GM19372 (cell line): ENCODE data around the gene CLCA1.

ENCODE experiments used
- ATAC-seq: cut with Tn5 transposase; IDR thresholded peaks from one replicate; pipeline ENCODE4 v1.9.1; 2021; ENCODE audit warnings: mild to moderate bottlenecking, low read depth, moderate library complexity; ENCODE audit not compliant: unreplicated experiment

Gene CLCA1

DNA sequence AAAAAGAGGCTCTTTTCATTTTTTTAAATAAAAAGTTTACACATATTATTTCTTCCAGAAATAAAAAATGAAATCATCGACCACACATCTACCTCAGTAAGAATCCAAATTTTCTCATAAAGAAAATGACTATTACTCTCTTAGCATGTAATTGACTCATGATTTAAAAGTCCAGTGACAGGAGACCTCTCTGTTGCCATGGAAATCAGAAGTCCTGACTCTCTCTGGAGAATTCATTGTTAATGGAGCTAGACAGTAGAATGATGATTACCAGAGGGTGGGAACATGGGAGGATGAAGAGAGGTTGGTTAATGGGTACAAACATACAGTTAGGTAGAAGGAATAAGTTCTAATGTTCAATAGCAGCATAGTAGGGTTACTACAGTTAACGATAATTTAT is 73.1 kb downstream of the CLCA1 start:
- no peak for ATAC-seq

- ATAC-seq: no peak
Measured at GRCh38 chr1:86542631-86543030, 73.9 kb downstream of the CLCA1 start.

DNA sequence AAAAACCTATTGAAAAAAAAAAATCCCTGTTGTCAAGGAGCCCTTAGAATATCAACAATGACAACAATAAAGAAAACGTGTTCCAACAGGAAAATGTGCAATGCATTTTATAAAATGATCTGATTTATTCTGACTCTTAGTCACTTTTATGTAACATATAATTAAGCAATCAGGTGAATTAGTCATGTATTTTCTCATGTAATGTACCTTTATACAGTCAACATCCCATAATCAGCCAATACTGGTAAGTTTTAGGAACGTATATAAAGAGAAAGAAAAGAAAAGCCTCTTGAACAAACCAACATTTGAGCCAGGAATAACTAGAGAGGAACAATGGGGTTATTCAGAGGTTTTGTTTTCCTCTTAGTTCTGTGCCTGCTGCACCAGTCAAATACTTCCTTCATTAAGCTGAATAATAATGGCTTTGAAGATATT is 78.1 kb downstream of the CLCA1 start, which contains the start of gene CLCA4:
CLCA4 (plus strand) TSS at position 292 of the 435 bp plus-strand sequence; CDS start at position 334, 42 bp downstream.
- no peak for ATAC-seq

- no peak for ATAC-seq
Measured at GRCh38 chr1:86548839-86549238, 80.1 kb downstream of the CLCA1 start.
